ENCODE results near the gene GAL.

DNA sequence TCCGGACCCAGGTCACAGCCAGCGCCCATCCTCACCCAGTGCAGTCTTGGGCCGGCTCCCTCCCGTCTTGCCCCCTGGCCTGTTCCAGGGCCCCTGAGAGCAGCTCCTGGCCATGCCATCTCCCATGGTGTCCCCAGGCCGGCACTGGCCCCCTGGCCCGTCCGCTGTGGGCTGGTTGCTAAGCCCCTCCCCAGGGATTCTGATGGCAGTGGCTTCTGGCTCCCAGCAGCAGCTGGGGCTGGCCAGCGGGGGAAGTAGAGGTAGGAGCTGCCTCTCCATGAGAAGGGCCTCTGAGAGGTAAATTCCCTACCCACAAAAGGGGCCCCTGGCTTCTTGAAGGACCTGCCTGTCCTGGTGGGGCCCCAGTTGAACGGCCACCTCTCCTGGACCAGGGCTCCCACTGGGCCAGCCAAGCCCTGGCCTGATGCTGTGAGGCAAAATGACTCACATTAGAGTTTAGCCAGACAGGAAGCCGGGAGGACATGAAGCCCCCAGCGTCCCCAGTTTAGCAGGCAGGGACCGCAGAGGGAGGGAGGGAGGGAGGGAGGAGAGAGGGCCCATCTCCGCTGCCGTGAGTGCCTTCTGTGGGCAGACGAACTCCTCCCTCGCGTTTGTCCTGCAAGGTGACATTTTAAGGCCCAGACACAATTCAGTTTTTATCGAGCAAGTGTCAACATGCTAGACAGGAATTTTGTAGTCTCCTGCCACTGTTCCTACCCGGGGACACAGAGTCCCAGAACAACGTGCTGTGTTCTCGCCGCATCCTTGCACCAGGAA lies 32.9 kb upstream of the GAL start:
- TF ChIP-seq, protein P1, sequence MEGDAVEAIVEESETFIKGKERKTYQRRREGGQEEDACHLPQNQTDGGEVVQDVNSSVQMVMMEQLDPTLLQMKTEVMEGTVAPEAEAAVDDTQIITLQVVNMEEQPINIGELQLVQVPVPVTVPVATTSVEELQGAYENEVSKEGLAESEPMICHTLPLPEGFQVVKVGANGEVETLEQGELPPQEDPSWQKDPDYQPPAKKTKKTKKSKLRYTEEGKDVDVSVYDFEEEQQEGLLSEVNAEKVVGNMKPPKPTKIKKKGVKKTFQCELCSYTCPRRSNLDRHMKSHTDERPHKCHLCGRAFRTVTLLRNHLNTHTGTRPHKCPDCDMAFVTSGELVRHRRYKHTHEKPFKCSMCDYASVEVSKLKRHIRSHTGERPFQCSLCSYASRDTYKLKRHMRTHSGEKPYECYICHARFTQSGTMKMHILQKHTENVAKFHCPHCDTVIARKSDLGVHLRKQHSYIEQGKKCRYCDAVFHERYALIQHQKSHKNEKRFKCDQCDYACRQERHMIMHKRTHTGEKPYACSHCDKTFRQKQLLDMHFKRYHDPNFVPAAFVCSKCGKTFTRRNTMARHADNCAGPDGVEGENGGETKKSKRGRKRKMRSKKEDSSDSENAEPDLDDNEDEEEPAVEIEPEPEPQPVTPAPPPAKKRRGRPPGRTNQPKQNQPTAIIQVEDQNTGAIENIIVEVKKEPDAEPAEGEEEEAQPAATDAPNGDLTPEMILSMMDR (IDR thresholded peaks at IDR 0.05; ENCODE audit: low read depth, low read length, poor library complexity, severe bottlenecking): no peak
- no peak for TF ChIP-seq EZH2phosphoT487 (IDR thresholded peaks at IDR 0.05; ENCODE audit: borderline replicate concordance, low read length)
